ENCODE data around the gene ESRRG.
A peak's percentile ranks its signal among the peaks of the same experiment; 100 is the strongest.

Gene ESRRG

GRCh38 chr1:216627252-216627651 is 96.0 kb downstream of the ESRRG start:
- DNase-seq (ENCODE audit: low spot score), result no peak

- peak; percentile 7 for DNase-seq (ENCODE audit: low spot score)
Observed at GRCh38 chr1:216626394-216627067, 96.7 kb downstream of the ESRRG start.

GRCh38 chr1:216621536-216621935 is 101.7 kb downstream of the ESRRG start:
- no peak for DNase-seq (ENCODE audit: low spot score)

- no peak for DNase-seq (ENCODE audit: low spot score)
Observed at GRCh38 chr1:216617081-216617875, 106.0 kb downstream of the ESRRG start.

- DNase-seq (ENCODE audit: low spot score), result no peak
Observed at GRCh38 chr1:216616425-216616824, 106.8 kb downstream of the ESRRG start.

GRCh38 chr1:216614011-216614934 is 109.0 kb downstream of the ESRRG start:
- no peak for DNase-seq (ENCODE audit: low spot score)

GRCh38 chr1:216612291-216612690 is 110.9 kb downstream of the ESRRG start:
- DNase-seq (ENCODE audit: low spot score), result no peak

- no peak for DNase-seq (ENCODE audit: low spot score)
Observed at GRCh38 chr1:216607067-216607697, 116.0 kb downstream of the ESRRG start.

- DNase-seq (ENCODE audit: low spot score), result no peak
Observed at GRCh38 chr1:216606047-216606637, 117.1 kb downstream of the ESRRG start.

- no peak for DNase-seq (ENCODE audit: low spot score)
Observed at GRCh38 chr1:216604771-216605170, 118.5 kb downstream of the ESRRG start.

GRCh38 chr1:216600730-216601609 is 122.3 kb downstream of the ESRRG start:
- peak; percentile 73 for DNase-seq (ENCODE audit: low spot score)

DNA sequence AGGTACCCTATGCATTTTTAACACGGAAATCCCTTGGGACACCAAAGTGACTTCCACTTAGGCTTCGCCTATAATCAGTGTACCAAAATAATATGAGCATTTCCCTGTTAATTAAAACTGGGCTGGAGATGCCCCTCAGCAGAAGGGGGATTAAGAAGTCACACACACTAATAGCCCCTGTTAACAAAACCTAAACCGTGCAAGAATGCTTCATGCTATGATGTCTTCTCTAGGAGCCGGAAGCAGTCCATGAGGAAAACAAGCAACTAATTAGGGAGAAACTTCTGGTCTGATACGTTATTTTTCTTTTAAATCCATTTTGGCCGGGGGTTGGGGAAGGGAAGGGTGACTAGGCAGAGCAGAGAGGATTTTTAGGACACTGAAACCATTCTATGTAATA is 123.4 kb downstream of the ESRRG start:
- no peak for DNase-seq (ENCODE audit: low spot score)

- DNase-seq (ENCODE audit: low spot score), result no peak
Observed at GRCh38 chr1:216598448-216598847, 124.8 kb downstream of the ESRRG start.

- DNase-seq (ENCODE audit: low spot score), result peak; percentile 19
Observed at GRCh38 chr1:216596281-216596862, 126.9 kb downstream of the ESRRG start.

DNA sequence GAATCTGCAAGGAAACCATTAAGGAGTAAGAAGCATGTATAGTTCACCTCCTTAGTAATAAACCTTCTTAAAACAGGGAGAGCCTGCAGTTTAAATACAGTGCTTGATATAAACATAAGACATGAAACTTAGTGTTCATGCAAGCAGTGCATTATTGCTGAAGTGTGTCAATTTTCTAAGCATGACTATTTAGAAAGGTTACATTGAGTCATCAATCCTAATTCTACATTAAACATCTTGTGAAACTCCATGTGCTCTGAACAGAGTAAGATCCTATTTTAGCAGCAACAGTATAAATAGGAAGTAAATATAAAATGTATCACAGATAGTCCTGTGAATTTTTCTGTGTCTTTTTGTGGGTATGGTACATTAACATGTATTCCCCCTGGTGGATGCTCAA is 135.5 kb downstream of the ESRRG start:
- no peak for DNase-seq (ENCODE audit: low spot score)

DNA sequence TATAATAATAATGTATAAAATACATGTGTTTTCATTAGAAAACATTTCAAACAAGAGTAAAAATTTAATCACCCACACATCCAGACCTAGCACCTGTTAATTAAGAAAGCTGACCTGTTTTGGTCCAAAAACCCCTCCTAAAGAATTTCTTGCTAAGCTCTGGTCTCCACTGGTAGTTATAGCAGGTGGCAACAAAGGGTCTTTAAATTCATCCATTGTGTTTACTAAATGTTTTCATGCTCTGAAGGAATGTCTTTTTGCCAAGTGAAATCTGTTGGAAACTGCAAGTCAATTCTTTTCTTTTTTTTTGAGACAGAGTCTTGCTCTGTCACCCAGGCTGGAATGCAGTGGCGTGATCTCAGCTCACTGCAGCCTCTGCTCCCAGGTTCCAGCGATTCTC is 141.1 kb downstream of the ESRRG start:
- DNase-seq (ENCODE audit: low spot score), result no peak

- DNase-seq (ENCODE audit: low spot score), result no peak
Observed at GRCh38 chr1:216580538-216581057, 142.6 kb downstream of the ESRRG start.

DNA sequence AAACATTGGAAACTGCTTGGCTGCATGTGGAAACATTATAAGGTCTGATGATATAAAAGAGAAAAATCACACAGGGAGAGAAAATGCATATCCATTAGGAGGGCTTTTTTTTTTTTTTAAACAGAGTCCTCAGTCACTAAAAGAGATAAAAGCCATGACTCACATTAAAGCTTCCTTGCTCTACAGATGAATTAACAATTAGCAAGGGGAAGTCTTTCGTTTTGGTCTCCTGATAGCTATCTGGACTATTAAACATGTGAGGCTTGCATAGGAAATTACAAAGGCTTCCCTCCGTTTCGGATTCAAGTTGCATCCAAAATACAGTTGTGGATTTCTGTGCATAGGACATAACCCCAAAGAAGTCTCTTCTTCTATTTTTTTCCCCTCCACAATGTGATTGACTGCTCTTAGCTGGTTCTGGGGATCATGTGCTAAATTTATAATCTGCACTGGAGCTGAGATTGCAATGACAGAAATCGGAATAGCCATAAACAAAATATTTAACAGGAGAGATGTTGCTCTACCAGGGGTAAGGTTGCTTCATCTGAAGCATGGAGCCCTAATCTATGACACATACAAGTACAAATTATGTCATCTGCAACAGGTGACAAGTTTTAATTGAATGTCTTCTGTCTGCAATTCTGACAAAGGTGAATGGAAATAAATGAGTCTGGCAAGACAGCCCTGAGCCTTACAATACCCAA is 146.8 kb downstream of the ESRRG start:
- DNase-seq (ENCODE audit: low spot score), result no peak

DNA sequence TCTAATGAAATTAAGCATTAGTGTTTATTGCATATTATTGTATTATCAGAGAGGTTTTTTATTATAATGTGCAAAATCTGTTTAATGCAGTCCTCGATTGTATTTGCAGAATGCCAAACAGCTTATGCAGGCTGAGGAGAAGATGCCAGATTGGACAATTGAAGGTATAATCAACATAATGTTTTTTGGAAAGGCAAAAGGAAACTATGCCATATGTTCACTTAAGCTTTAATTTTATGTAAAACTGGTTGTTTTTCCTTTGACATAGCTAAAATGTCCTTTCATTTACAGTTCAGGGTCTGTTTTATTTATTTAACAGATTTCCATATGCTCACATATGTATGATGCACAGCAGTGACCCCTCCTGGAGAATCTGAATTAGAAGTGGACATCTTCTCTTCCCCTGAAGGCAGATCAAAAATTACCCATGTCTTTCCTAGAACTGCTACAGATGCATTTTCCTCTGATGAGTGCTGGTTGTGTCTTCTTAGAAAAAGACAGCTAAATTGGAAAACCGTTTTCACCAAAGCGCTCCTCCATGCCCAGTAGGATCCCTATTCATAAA is 156.5 kb downstream of the ESRRG start:
- no peak for DNase-seq (ENCODE audit: low spot score)

All from iPS-NIHi11 (cell line).